SIG-M5 treated with dmso at 0.1 percent for 504 hours (cell line): ENCODE data around the gene CCDC14.
"Not testable (repeated sequence)": the region's sequence is repeated elsewhere in the genome, so short reads cannot be mapped to it uniquely, and the experiment has no call there.

Source experiments
- DNase-seq: peaks from one replicate; lab custom pipeline; 2025; ENCODE audit not compliant: unreplicated experiment; lab: John Stamatoyannopoulos, UW

The CCDC14 gene

GRCh38 chr3:123909785-123910184 is 51.2 kb downstream of the CCDC14 start:
- DNase-seq: no peak

DNA sequence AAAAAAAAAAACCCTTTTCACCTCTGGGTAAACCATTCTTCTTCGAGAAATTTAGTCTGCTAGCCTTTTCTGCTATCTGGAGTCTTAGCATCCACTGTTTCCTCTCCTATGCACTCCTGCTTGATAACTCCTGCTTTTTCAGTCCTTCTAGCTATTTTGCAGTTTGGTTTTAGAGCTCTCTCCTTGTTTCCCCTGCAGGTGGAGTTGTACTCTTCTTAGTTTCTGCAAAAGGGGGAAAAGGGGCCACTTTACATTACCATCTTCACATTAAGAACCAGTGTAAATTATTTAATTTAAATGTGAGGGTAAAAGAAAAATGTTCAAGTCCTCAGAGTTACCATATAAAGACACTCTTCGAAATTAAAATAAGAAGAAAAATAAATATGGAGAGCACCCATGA is 53.3 kb downstream of the CCDC14 start:
- DNase-seq: no peak

- DNase-seq: no peak
Measured at GRCh38 chr3:123899300-123899865, 61.6 kb downstream of the CCDC14 start.

DNA sequence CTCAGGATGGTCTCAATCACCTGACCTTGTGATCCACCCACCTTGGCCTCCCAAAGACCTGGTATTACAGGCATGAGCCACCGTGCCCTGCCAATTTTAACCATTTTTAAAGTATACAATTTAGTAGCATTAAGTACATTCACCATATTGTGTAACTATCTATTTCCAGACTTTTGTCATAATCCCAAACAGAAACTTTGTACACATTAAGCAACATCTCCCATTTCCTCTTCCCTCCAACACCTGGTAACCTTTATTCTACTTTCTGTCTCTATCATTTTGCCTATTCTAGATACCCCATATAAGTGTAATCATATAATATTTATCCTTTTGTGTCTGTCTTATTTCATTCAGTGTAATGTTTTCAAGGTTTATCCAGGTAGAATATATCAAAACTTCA is 68.0 kb downstream of the CCDC14 start:
- DNase-seq: no peak

DNA sequence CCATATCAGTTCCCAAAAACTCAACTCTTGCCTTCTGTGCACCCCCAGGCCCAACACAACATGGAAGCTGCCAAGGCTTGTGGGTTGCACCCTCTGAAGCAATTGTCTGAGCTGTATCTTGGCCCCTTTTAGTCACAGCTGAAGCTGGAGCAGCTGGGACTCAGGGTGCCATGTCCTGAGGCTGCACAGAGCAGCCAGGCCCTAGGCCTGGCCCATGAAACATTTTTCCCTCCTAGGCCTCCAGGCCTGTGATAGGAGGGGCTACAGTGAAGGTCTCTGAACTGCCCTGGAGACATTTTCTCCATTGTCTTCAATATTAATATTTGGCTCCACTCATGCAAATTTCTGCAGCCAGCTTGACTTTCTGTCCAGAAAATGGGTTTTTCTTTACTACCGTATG is 68.8 kb downstream of the CCDC14 start:
- DNase-seq: no peak

DNA sequence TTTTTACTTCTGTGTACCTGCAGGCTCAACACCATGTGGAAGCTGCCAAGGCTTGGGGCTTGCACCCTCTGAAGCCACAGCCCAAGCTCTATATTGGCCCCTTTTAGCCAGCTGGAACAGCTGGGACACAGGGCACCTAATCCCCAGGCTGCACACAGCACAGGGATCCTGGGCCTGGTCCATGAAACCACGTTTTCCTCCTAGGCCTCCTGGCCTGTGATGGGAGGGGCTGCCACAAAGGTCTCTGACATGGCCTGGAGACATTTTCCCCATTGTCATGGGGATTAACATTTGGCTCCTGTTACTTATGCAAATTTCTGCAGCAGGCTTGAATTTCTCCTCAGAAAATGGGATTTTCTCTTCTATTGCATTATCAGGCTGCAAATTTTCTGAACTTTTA is 70.0 kb downstream of the CCDC14 start:
- DNase-seq: not testable (repeated sequence)

DNA sequence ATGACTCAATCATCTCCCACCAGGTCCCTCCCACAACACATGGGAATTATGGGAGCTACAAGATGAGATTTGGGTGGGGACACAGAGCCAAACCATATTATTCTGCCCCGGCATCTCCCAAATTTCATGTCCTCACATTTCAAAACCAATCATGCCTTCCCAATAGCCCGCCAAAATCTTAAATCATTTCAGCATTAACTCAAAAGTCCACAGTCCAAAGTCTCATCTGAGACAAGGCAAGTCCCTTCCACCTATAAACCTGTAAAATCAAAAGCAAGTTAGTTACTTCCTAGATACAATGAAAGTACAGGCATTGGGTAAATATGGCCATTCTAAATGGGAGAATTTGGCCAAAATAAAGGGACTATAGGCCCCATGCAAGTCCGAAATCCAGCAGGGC is 70.9 kb downstream of the CCDC14 start:
- not testable (repeated sequence) for DNase-seq

DNA sequence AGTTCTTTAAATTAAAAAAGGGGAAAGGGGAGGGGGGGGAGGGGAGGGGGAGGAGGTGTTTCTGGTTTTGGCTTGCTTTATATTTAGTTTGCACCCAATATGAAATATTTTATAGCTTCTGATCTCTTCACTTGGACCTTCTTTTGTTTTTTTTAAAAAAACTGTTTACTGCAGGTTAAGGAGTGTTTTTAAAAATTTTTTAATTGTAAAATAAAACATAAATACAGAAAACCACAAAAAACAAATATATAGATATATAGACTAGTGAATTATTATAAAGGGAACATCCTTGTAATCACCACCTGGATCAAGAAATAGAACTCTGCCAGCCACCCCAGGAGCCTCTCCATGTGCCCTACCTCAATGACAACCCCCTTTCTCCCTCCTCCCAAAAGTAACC is 76.0 kb downstream of the CCDC14 start:
- no peak for DNase-seq

DNA sequence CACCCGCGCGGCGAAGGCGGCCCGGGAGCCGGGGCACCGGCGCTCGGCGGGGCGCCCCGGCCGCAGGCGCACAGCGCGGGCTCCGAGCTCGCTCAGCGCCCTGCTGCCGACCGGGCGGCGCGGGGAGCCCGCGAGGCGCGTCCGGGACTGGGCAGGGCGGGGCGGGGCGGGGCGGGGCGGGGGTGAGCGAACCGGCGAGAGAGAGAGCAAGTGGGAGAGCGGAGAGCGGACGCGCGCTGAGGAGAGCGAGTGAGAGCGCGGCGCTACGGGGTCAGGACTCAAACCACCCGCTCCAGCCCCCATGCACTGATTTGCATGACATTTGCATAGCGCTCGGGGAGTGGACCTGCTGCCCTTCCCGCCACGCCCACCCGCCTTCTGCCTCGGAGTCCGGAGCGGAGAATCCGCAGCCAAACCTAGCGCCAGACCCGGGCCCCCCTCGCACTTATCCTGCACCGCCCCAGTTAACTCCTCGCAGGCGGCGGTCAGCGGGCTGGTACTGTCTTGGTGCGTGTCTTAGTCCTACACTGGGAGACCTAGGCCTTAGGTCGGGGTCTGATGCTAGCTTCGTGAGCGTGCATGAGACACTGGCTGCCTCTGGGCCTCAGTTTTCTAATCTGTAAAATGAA is 76.7 kb downstream of the CCDC14 start, which contains the start of gene MYLK:
MYLK (minus strand) TSS at position 130 of the 629 bp plus-strand sequence. CDS start 90,491 bp downstream, outside the sequence.
- peak; percentile 75 for DNase-seq

- DNase-seq: no peak
Measured at GRCh38 chr3:123883701-123884202, 77.3 kb downstream of the CCDC14 start.

DNA sequence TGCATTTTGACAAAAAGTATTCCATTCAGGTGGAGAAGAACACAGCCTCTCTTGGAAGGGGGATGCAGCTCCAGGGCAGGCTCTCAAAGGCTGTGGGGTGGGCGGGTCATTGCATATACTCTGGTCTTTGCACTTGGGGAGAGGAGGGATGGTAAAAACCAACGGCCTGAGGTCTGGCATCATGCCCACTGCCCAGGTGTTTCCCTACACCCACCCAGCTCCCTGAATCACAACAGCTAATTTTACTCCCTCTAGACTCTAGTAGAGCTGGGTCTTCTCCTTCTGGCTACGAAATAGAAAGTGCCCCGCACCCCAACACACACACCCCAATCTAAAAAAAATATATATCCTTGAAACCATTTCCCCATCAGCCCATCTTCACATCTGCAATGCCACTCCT is 77.9 kb downstream of the CCDC14 start:
- no peak for DNase-seq

DNA sequence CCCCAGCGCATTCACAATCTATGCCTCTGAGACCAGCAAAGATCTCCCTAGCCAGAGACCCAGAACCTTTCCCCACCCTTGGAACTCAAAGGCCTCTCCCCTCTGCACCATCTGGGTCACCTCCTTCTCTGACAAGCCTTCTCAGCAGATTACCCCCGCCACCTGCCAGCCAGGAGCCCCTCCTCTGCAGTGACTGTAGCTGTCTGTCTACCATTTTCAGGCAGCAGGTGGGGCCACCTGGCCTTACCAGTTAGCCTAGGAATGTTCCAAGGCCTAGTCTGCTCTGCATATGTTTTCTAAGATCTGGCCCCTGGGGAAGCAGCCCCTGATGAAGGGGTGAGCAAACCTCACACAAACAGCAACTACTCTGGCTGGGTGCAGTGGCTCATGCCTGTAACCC is 79.3 kb downstream of the CCDC14 start:
- DNase-seq: no peak

DNA sequence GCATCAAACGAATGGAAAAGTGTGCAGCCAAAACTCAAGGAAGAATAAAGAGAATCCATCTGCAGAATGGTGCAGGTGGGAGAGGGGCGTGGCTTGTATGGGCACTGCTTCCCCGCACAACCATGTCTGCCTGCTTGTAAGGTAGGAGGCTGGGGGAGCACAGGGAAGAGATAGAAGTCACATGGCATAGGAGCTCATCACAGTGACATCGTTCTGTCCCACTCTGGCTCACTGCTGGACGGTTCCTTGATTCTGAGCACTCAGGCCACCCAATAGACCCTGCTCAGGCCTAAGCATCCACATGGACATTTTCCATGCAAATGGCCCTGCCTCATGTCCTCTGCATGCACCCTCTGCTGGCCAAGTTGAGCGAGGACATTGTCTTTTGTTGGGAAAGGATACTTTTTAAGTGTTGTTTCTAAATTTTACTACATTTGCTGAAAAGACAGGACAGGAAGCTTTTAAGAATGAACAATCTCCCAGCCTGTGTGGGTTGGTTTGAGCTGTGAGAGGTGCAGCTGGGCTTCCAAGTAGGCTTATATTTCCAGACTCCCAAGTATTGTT is 79.9 kb downstream of the CCDC14 start:
- peak; percentile 35 for DNase-seq

DNA sequence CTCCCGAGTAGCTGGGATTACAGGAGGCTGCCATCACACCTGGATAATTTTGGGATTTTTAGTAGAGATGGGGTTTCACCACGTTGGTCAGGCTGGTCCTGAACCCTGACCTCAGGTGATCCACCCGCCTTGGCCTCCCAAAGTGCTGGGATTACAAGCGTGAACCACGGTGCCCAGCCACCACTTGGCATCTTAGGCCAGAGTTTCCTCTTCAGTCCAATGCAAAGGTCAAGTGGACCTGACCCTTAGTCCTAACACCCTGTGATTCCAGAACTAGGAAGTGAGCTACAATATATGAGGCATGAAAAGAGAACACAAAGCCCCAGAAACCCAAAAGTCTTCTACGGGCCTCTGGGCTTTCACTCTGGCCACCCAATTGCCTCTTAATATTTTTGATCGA is 82.2 kb downstream of the CCDC14 start:
- no peak for DNase-seq

GRCh38 chr3:123877965-123878364 is 83.1 kb downstream of the CCDC14 start:
- DNase-seq: no peak

DNA sequence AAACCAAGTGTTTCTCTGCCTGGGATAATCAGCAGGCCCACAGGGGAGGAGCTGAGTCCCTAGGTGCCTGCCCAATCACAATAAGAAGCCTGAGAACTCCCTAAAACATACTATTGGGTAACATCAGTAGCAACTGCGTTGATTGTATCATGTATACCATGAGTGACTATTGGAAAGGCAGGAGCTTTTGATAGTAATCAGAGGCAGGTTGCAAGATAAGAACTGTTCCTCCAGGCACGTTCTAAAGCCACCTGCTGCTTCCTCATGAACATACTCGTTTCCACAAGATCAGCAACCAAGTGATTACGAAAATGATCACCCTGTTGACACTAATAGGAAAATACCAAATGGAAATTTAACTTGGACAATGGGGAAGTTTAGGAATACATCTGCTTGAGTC is 83.6 kb downstream of the CCDC14 start:
- no peak for DNase-seq

DNA sequence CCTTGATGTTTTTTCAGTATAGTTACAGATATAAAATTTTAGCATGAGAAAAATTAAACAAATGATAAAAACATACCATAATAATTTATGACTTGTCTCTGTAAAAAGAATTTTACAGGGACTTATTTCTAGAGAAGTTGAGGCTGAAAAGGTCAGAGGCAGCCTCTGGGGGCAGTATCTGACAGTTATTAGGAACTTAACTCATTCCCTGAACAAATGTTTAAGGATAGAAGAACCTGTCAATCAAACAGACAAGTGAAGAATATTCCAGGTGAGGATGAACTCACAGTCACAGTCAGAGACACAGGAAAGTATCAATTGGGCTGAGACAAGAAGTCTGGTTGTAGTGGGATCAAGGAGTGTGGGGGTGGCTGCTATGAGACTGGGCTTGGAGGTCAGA is 84.2 kb downstream of the CCDC14 start:
- no peak for DNase-seq

DNA sequence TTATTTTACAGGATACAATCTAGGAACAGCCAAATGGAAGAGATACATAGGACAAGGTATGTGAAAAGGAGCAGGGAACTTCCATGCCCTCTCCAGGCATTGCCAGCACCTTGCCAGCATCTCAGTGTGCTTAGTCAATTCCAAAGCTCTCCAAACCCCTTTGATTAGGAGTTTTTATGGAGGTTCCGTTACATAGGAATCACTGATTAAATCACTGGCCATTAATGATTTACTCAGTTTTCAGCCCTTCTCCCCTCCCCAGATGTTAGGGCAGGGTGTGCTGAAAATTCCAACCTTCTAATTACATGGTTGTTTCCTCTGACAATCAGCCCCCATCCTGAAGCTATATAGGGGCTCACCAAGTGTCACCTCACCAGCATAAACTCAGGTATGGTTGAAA is 88.4 kb downstream of the CCDC14 start:
- no peak for DNase-seq

DNA sequence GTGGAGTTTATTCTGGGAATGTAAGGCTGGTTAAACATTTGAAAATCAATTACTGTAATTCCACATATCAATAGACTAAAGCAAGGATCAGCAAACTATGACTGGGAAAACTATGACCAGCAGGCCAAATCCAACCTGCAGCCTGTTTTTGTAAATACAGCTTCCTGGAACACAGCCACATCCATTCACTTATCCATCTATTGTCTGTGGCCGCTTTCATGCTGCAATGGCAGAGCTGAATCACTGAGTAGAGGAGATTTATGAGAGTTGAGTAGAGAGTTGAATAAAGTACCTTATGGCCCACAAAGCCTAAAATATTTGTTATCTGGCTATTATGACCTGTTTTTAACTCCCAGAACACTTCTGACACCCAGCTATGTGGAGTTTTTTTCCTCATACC is 89.1 kb downstream of the CCDC14 start:
- DNase-seq: no peak

GRCh38 chr3:123870033-123870432 is 91.0 kb downstream of the CCDC14 start:
- DNase-seq: no peak

- no peak for DNase-seq
Measured at GRCh38 chr3:123869165-123869564, 91.9 kb downstream of the CCDC14 start.

DNA sequence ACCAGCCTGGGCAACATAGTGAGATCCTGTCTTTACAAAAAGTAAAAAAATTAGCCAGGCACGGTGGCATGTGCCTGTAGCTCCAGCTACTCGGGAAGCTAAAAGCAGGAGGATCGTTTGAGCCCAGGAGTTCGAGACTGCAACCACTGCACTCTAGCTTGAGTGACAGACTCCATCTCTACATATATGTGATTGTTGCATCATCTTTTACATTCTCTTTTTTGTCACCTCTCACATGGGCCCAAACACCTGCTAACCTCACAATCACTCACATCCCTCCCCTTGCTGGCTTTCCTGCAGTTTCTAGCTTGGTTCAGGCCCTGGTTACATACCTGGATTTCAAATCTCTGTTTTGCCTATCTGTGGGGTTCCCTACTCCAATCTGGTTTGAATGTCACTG is 96.3 kb downstream of the CCDC14 start:
- no peak for DNase-seq
